Hair follicle dermal papilla cell (primary cell): Measurements from ENCODE around the gene OSBPL7. TPM values are rescaled to one million over a fixed set of nuclear protein-coding genes. Genes with fewer than 3 reads are reported as not detected.

Experiments used
- total RNA-seq: library from RNA; depleted of rRNA; stranded (reverse); fragments of >200 nt; gene quantifications from 2 replicates; pipeline ENCODE4 v1.2.3, GENCODE V29; 2012

Gene OSBPL7
- 6.8 and 10.4 TPM in 2 replicates for total RNA-seq

GRCh38 chr17:47821424-47822391 is at the start of gene OSBPL7:
TSS of gene OSBPL7 (minus strand) at chr17:47821794. CDS start at chr17:47820278, 1,516 bp downstream.

GRCh38 chr17:47850692-47851573 is 29.3 kb upstream of the OSBPL7 start, which contains the start of gene SP6:
TSS of gene SP6 (minus strand) at chr17:47851163. CDS start at chr17:47848429, 2,734 bp downstream.

GRCh38 chr17:47840742-47841487 is 19.3 kb upstream of the OSBPL7 start, which contains the start of gene SCRN2:
TSS of gene SCRN2 (minus strand) at chr17:47841273. CDS start at chr17:47840843, 430 bp downstream.

GRCh38 chr17:47831003-47831933 is 9.7 kb upstream of the OSBPL7 start, which contains the start of the genes LRRC46 and MRPL10:
TSS of gene LRRC46 (plus strand) at chr17:47831670. CDS start at chr17:47831990, 320 bp downstream.
TSS of gene MRPL10 (minus strand) at chr17:47831541. CDS start at chr17:47831511, 30 bp downstream.

Other genes starting within 250 kb of the OSBPL7 start
- gene KPNB1, start 171.9 kb downstream of the OSBPL7 start, total RNA-seq = 410 and 448 TPM in 2 replicates
- 13.8 and 19.1 TPM in 2 replicates for gene TBKBP1, start 127.6 kb downstream of the OSBPL7 start, total RNA-seq
- not detected in 2 replicates for gene TBX21, start 88.6 kb downstream of the OSBPL7 start, total RNA-seq
- gene MRPL10, start 9.7 kb upstream of the OSBPL7 start, total RNA-seq = 26.1 and 33.0 TPM in 2 replicates
- gene LRRC46, start 9.9 kb upstream of the OSBPL7 start, total RNA-seq = under 0.01 TPM in 1 of 2 replicates, not detected in the other
- 28.1 and 50.5 TPM in 2 replicates for gene SCRN2, start 19.5 kb upstream of the OSBPL7 start, total RNA-seq
- gene SP6, start 29.4 kb upstream of the OSBPL7 start, total RNA-seq = 0.12 and 0.16 TPM in 2 replicates
- gene SP2, start 74.4 kb upstream of the OSBPL7 start, total RNA-seq = 2.8 and 3.3 TPM in 2 replicates
- 40.6 and 49.8 TPM in 2 replicates for gene PNPO, start 119.8 kb upstream of the OSBPL7 start, total RNA-seq
- not detected in 2 replicates for gene PRR15L, start 136.1 kb upstream of the OSBPL7 start, total RNA-seq
- 64.2 and 67.0 TPM in 2 replicates for gene CDK5RAP3, start 149.3 kb upstream of the OSBPL7 start, total RNA-seq
- gene COPZ2, start 216.0 kb upstream of the OSBPL7 start, total RNA-seq = 64.1 and 95.6 TPM in 2 replicates
- 143 and 150 TPM in 2 replicates for gene NFE2L1, start 226.6 kb upstream of the OSBPL7 start, total RNA-seq